Neural cell (in vitro differentiated cells): ENCODE results near the gene SYT2. TPM values are rescaled to one million over a fixed set of nuclear protein-coding genes. Genes with fewer than 3 reads are reported as not detected.
"Not testable (repeated sequence)": the region's sequence is repeated elsewhere in the genome, so short reads cannot be mapped to it uniquely, and the experiment has no call there.

ENCODE experiments used
- H2AFZ ChIP-seq: fragments of 200-600, 300-800 bp; sonication (generic), shearing (Covaris generic); 2 replicates; pipeline ENCODE4 v1.6.0; 2014; ENCODE audit warnings: low read depth, mild to moderate bottlenecking, antibody characterized with exemption, low read length, moderate library complexity
- H3F3A ChIP-seq: fragments of 200-600 bp; shearing (Covaris generic); 2 replicates; pipeline ENCODE4 v1.6.1; 2016; ENCODE audit warnings: mild to moderate bottlenecking, moderate library complexity, mixed read lengths, antibody characterized with exemption, low read length; ENCODE audit not compliant: insufficient read depth, poor library complexity, severe bottlenecking
- H3K27ac ChIP-seq: fragments of 200-600, 300-800 bp; sonication (generic), shearing (Covaris generic); 2 replicates; pipeline ENCODE4 v1.5.1; 2014; ENCODE audit warnings: mild to moderate bottlenecking, low read length, moderate library complexity
- H3K27me3 ChIP-seq: fragments of 300-800, 200-600 bp; sonication (generic), shearing (Covaris generic); 2 replicates; pipeline ENCODE4 v1.6.0; 2014; ENCODE audit warnings: mild to moderate bottlenecking, low read depth, low read length, moderate library complexity; ENCODE audit not compliant: insufficient read depth
- H3K36me3 ChIP-seq: fragments of 300-800, 200-600 bp; sonication (generic), shearing (Covaris generic); 2 replicates; pipeline ENCODE4 v1.5.1; 2014; ENCODE audit warnings: mild to moderate bottlenecking, antibody characterized with exemption, low read length, moderate library complexity; ENCODE audit not compliant: insufficient read depth
- H3K4me2 ChIP-seq: fragments of 300-800, 200-600 bp; sonication (generic), shearing (Covaris generic); 2 replicates; pipeline ENCODE4 v1.6.0; 2014; ENCODE audit warnings: mild to moderate bottlenecking, low read length
- H3K4me3 ChIP-seq: fragments of 300-800, 200-600 bp; sonication (generic), shearing (Covaris generic); 2 replicates; pipeline ENCODE4 v1.5.1; 2014; ENCODE audit warnings: mild to moderate bottlenecking, low read length, moderate library complexity
- H3K79me2 ChIP-seq: fragments of 200-600 bp; shearing (Covaris generic); replicated peaks from 2 replicates; pipeline ENCODE4 v1.6.0; 2014; ENCODE audit warnings: mild to moderate bottlenecking, low read length, moderate library complexity; ENCODE audit not compliant: insufficient read depth
- H3K9ac ChIP-seq: fragments of 300-800, 200-600 bp; sonication (generic), shearing (Covaris generic); 2 replicates; pipeline ENCODE4 v1.6.1; 2016; ENCODE audit warnings: mild to moderate bottlenecking, low read length, mixed read lengths
- H3K9me2 ChIP-seq: fragments of 200-600 bp; shearing (Covaris generic); 2 replicates; pipeline ENCODE4 v1.6.1; 2016; ENCODE audit warnings: mild to moderate bottlenecking, low read length, mixed read lengths; ENCODE audit not compliant: insufficient read depth
- H3K9me3 ChIP-seq: fragments of 200-600, 300-800 bp; sonication (generic), shearing (Covaris generic); 2 replicates; pipeline ENCODE4 v1.6.1; 2016; ENCODE audit warnings: mild to moderate bottlenecking, mixed run types, low read length, moderate library complexity, mixed read lengths
- H4K20me1 ChIP-seq: fragments of 200-600 bp; shearing (Covaris generic); 2 replicates; pipeline ENCODE4 v1.6.1; 2016; ENCODE audit warnings: mild to moderate bottlenecking, mixed run types; ENCODE audit not compliant: insufficient read depth
- polyA plus RNA-seq: library from polyadenylated mRNA; depleted of rRNA; stranded (reverse); fragments of >200 nt; gene quantifications from 2 replicates; pipeline ENCODE4 v1.2.3, GENCODE V29; 2014

The SYT2 gene
- polyA plus RNA-seq, 1 donor from 2014 or later, result 0.04 TPM

GRCh38 chr1:202546796-202547195 is 163.5 kb downstream of the SYT2 start:
- H3K27ac ChIP-seq, H3F3A ChIP-seq, H3K9me2 ChIP-seq, H4K20me1 ChIP-seq, H2AFZ ChIP-seq, H3K79me2 ChIP-seq, H3K4me2 ChIP-seq, H3K27me3 ChIP-seq, H3K9me3 ChIP-seq, H3K4me3 ChIP-seq, H3K9ac ChIP-seq, H3K36me3 ChIP-seq: not testable (repeated sequence)

- not testable (repeated sequence) for H3K4me3 ChIP-seq, H4K20me1 ChIP-seq, H3K27ac ChIP-seq
Observed at GRCh38 chr1:202546377-202546776, 163.9 kb downstream of the SYT2 start.

GRCh38 chr1:202545647-202546303 is 164.5 kb downstream of the SYT2 start:
- not testable (repeated sequence) for H3K79me2 ChIP-seq, H3F3A ChIP-seq, H3K9ac ChIP-seq, H3K27ac ChIP-seq, H3K27me3 ChIP-seq, H3K9me3 ChIP-seq, H3K4me3 ChIP-seq, H3K9me2 ChIP-seq, H2AFZ ChIP-seq, H4K20me1 ChIP-seq, H3K36me3 ChIP-seq, H3K4me2 ChIP-seq

More at GRCh38 chr1:202546377-202546776, 163.9 kb downstream of the SYT2 start:
- not testable (repeated sequence) for H3K4me2 ChIP-seq, H2AFZ ChIP-seq, H3K9ac ChIP-seq, H3K27me3 ChIP-seq, H3F3A ChIP-seq, H3K9me3 ChIP-seq, H3K9me2 ChIP-seq, H3K36me3 ChIP-seq, H3K79me2 ChIP-seq

GRCh38 chr1:202544766-202545449 is 165.3 kb downstream of the SYT2 start:
- not testable (repeated sequence) for H3K9me2 ChIP-seq, H3K36me3 ChIP-seq, H3K4me2 ChIP-seq, H3K4me3 ChIP-seq, H3K27ac ChIP-seq, H2AFZ ChIP-seq, H3K9me3 ChIP-seq, H3K9ac ChIP-seq, H4K20me1 ChIP-seq, H3K79me2 ChIP-seq, H3K27me3 ChIP-seq, H3F3A ChIP-seq

GRCh38 chr1:202543537-202543936 is 166.7 kb downstream of the SYT2 start:
- not testable (repeated sequence) for H3F3A ChIP-seq, H3K9me3 ChIP-seq, H2AFZ ChIP-seq, H3K27ac ChIP-seq, H4K20me1 ChIP-seq, H3K9ac ChIP-seq, H3K36me3 ChIP-seq, H3K9me2 ChIP-seq, H3K27me3 ChIP-seq, H3K4me2 ChIP-seq, H3K4me3 ChIP-seq, H3K79me2 ChIP-seq

GRCh38 chr1:202542415-202542814 is 167.8 kb downstream of the SYT2 start:
- not testable (repeated sequence) for H3K79me2 ChIP-seq, H4K20me1 ChIP-seq, H3K36me3 ChIP-seq, H3K4me2 ChIP-seq, H3K9me2 ChIP-seq, H3K27ac ChIP-seq, H3K27me3 ChIP-seq, H3K9ac ChIP-seq, H3F3A ChIP-seq, H3K4me3 ChIP-seq, H2AFZ ChIP-seq, H3K9me3 ChIP-seq

- not testable (repeated sequence) for H4K20me1 ChIP-seq, H3K79me2 ChIP-seq, H3K9me2 ChIP-seq, H3K27ac ChIP-seq, H3K27me3 ChIP-seq, H3K4me2 ChIP-seq, H3K36me3 ChIP-seq, H3K4me3 ChIP-seq, H3F3A ChIP-seq, H2AFZ ChIP-seq, H3K9me3 ChIP-seq, H3K9ac ChIP-seq
Observed at GRCh38 chr1:202540858-202541257, 169.4 kb downstream of the SYT2 start.
